Measurements from ENCODE around the gene CRYGS.

- TF ChIP-seq CTCF (conservative IDR thresholded peaks at IDR 0.05; ENCODE audit: low read depth in 2 of 2) (no peak), POLR2AphosphoS5 (IDR thresholded peaks at IDR 0.05; ENCODE audit: low read depth) (no peak), JUNB (IDR thresholded peaks at IDR 0.05; ENCODE audit: unreplicated experiment) (no peak), REST (IDR thresholded peaks at IDR 0.05; ENCODE audit: unreplicated experiment) (no peak), CREB1 (CRISPR knock-in tag; IDR thresholded peaks at IDR 0.05; ENCODE audit: low read depth) (no peak), EZH2 (IDR thresholded peaks at IDR 0.05; ENCODE audit: low read depth, unreplicated experiment) (no peak), ZNF331 (CRISPR knock-in tag; IDR thresholded peaks at IDR 0.05; ENCODE audit: low read depth) (no peak), NANOG (IDR thresholded peaks at IDR 0.05; ENCODE audit: borderline replicate concordance) (no peak), EZH2phosphoT487 (IDR thresholded peaks at IDR 0.05; ENCODE audit: unreplicated experiment) (no peak), STAT1 (IDR thresholded peaks at IDR 0.05; ENCODE audit: unreplicated experiment) (no peak), ETS1 (IDR thresholded peaks at IDR 0.05) (no peak), ZNF114 (CRISPR knock-in tag; IDR thresholded peaks at IDR 0.05) (no peak), ZNF462 (CRISPR knock-in tag; IDR thresholded peaks at IDR 0.05) (no peak)
Observed at GRCh38 chr3:186512570-186513302, 31.4 kb downstream of the CRYGS start.

Measured in GM23338 (cell line).